ENCODE data around the gene SMPD3. TPM values are rescaled to one million over a fixed set of nuclear protein-coding genes. Genes with fewer than 3 reads are reported as not detected.

Gene SMPD3
- total RNA-seq, 1 donor from 2014 or later, result 6.7 TPM

GRCh38 chr16:68403177-68403576 lies 45.1 kb downstream of the SMPD3 start:
- no peak for DNase-seq

- DNase-seq, result no peak
These were observed 45.6 kb downstream of the SMPD3 start for GRCh38 chr16:68402748-68403040.

- no peak for DNase-seq
These were observed 46.2 kb downstream of the SMPD3 start for GRCh38 chr16:68401871-68402747.

- no peak for DNase-seq
These were observed 47.3 kb downstream of the SMPD3 start for GRCh38 chr16:68400924-68401460.

- DNase-seq, result no peak
These were observed 48.0 kb downstream of the SMPD3 start for GRCh38 chr16:68400083-68400923.

- DNase-seq, result no peak
These were observed 48.9 kb downstream of the SMPD3 start for GRCh38 chr16:68399456-68399855.

- DNase-seq, result no peak
These were observed 50.6 kb downstream of the SMPD3 start for GRCh38 chr16:68397710-68398201.

GRCh38 chr16:68396481-68396880 lies 51.8 kb downstream of the SMPD3 start:
- no peak for DNase-seq

GRCh38 chr16:68395815-68396214 lies 52.5 kb downstream of the SMPD3 start:
- no peak for DNase-seq

GRCh38 chr16:68395167-68395786 lies 53.0 kb downstream of the SMPD3 start:
- no peak for DNase-seq

- no peak for DNase-seq
These were observed 55.0 kb downstream of the SMPD3 start for GRCh38 chr16:68393333-68393732.

- DNase-seq, result no peak
These were observed 58.4 kb downstream of the SMPD3 start for GRCh38 chr16:68389750-68390371.

- DNase-seq, result no peak
These were observed 59.3 kb downstream of the SMPD3 start for GRCh38 chr16:68389006-68389405.

GRCh38 chr16:68388124-68388523 lies 60.2 kb downstream of the SMPD3 start:
- DNase-seq, result no peak

GRCh38 chr16:68387301-68387700 lies 61.0 kb downstream of the SMPD3 start:
- DNase-seq, result no peak

- no peak for DNase-seq
These were observed 61.7 kb downstream of the SMPD3 start for GRCh38 chr16:68386628-68387027.

GRCh38 chr16:68385371-68385770 lies 62.9 kb downstream of the SMPD3 start:
- no peak for DNase-seq

- DNase-seq, result no peak
These were observed 63.8 kb downstream of the SMPD3 start for GRCh38 chr16:68384288-68385161.

- DNase-seq, result no peak
These were observed 64.5 kb downstream of the SMPD3 start for GRCh38 chr16:68383858-68384257.

- no peak for DNase-seq
These were observed 66.0 kb downstream of the SMPD3 start for GRCh38 chr16:68382296-68382718.

GRCh38 chr16:68381363-68381724 lies 67.0 kb downstream of the SMPD3 start:
- no peak for DNase-seq
